ENCODE measurements around the gene NDUFAF4.
A peak's percentile ranks its signal among the peaks of the same experiment; 100 is the strongest.

Gene NDUFAF4

DNA sequence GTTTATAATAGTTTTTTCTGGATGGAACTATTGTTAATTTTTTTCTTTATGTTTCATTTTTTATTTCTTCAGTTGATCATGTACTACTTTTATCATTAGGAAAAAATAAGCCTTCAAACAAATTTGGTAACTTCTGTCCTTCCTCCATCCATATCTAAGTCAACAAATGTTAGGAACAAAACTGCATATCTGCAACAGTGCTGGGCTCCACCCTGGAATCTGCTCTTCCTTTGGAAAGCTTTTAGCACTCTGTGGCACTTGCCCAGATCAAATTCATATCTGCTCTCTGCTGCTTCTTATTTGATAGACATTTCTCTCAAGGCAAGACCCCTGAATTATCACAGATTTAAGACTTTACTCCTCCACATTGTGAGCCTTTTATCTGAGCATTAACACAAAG lies 36.1 kb downstream of the NDUFAF4 start:
- Mint-ChIP-seq H3K4me3 (no peak overlapping the region), H3K4me1 (peaks cover 36% of the 10 kb centered on the region), H3K27me3 (ENCODE audit: low read depth) (no peaks in the 10 kb centered on the region), H3K9me3 (no peaks in the 10 kb centered on the region), H3K36me3 (ENCODE audit: low read depth) (no peaks in the 10 kb centered on the region), H3K27ac (peak overlapping the region in 2 of 3 experiments; percentile 24 to 51)
- no peak for TF ChIP-seq CTCF (IDR thresholded peaks at IDR 0.05; ENCODE audit: unreplicated experiment in 3 of 3)

DNA sequence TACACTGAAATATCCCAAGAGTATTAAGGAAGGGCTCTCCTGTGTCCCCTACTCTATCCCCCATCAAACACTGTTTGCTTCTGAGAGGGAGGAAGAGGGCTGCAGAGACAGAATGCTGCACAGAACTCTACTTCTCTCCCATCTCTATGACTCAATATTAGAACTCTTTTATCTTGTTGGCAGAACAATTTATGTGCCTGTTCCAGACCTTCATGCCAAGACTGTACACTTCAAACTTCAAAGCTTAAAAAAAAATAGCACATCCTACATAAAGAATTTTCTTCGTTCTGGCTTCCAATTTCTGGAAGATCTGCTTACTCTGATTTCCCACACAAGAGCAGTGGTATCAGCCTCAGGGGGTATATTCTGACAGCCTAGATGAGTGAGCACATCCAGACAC lies 40.8 kb downstream of the NDUFAF4 start:
- Mint-ChIP-seq H3K27me3 (ENCODE audit: low read depth) (no peaks in the 10 kb centered on the region), H3K36me3 (ENCODE audit: low read depth) (no peaks in the 10 kb centered on the region), H3K9me3 (no peaks in the 10 kb centered on the region), H3K27ac (peak overlapping the region in 2 of 3 experiments; percentile 6 to 43), H3K4me1 (peaks cover 20% of the 10 kb centered on the region), H3K4me3 (no peak overlapping the region)
- no peak for TF ChIP-seq CTCF (IDR thresholded peaks at IDR 0.05; ENCODE audit: unreplicated experiment in 3 of 3)

GRCh38 chr6:96853083-96853482 lies 44.6 kb downstream of the NDUFAF4 start:
- TF ChIP-seq CTCF (IDR thresholded peaks at IDR 0.05; ENCODE audit: unreplicated experiment in 3 of 3), result no peak
- H3K4me3 Mint-ChIP-seq, result no peak overlapping the region
- peaks cover 6% of the 10 kb centered on the region for H3K9me3 Mint-ChIP-seq
- no peaks in the 10 kb centered on the region for H3K36me3 Mint-ChIP-seq (ENCODE audit: low read depth)
- no peaks in the 10 kb centered on the region for H3K27me3 Mint-ChIP-seq (ENCODE audit: low read depth)
- no peak overlapping the region for H3K27ac Mint-ChIP-seq
- H3K4me1 Mint-ChIP-seq, result peaks cover 15% of the 10 kb centered on the region

GRCh38 chr6:96852605-96853004 lies 45.1 kb downstream of the NDUFAF4 start:
- Mint-ChIP-seq H3K4me1 (peaks cover 11% of the 10 kb centered on the region), H3K27ac (no peak overlapping the region), H3K9me3 (peaks cover 8% of the 10 kb centered on the region), H3K4me3 (no peak overlapping the region), H3K36me3 (ENCODE audit: low read depth) (no peaks in the 10 kb centered on the region), H3K27me3 (ENCODE audit: low read depth) (no peaks in the 10 kb centered on the region)
- TF ChIP-seq CTCF (IDR thresholded peaks at IDR 0.05; ENCODE audit: unreplicated experiment in 3 of 3), result no peak

- H3K9me3 Mint-ChIP-seq, result peaks cover 15% of the 10 kb centered on the region
- H3K4me1 Mint-ChIP-seq, result peaks cover 3% of the 10 kb centered on the region
- TF ChIP-seq CTCF (IDR thresholded peaks at IDR 0.05; ENCODE audit: unreplicated experiment in 3 of 3), result no peak
- H3K4me3 Mint-ChIP-seq, result no peak overlapping the region
- no peak overlapping the region for H3K27ac Mint-ChIP-seq
- no peaks in the 10 kb centered on the region for H3K27me3 Mint-ChIP-seq (ENCODE audit: low read depth)
- no peaks in the 10 kb centered on the region for H3K36me3 Mint-ChIP-seq (ENCODE audit: low read depth)
Observed at GRCh38 chr6:96851858-96852257, 45.8 kb downstream of the NDUFAF4 start.

GRCh38 chr6:96849615-96850014 lies 48.1 kb downstream of the NDUFAF4 start:
- H3K27ac Mint-ChIP-seq, result no peak overlapping the region
- no peak for TF ChIP-seq CTCF (IDR thresholded peaks at IDR 0.05; ENCODE audit: unreplicated experiment in 3 of 3)
- no peaks in the 10 kb centered on the region for H3K4me1 Mint-ChIP-seq
- peaks cover 4% of the 10 kb centered on the region for H3K27me3 Mint-ChIP-seq (ENCODE audit: low read depth)
- H3K36me3 Mint-ChIP-seq (ENCODE audit: low read depth), result no peaks in the 10 kb centered on the region
- no peak overlapping the region for H3K4me3 Mint-ChIP-seq
- peaks cover 35% of the 10 kb centered on the region for H3K9me3 Mint-ChIP-seq

Measured in nephron (organoid).